HG03095 (cell line): ENCODE measurements around the gene TSPAN7.
A peak's percentile ranks its signal among the peaks of the same experiment; 100 is the strongest.

Source experiments
- ATAC-seq: cut with Tn5 transposase; IDR thresholded peaks from one replicate; pipeline ENCODE4 v1.9.1; 2021; ENCODE audit warnings: moderate library complexity; ENCODE audit not compliant: unreplicated experiment

The TSPAN7 gene

DNA sequence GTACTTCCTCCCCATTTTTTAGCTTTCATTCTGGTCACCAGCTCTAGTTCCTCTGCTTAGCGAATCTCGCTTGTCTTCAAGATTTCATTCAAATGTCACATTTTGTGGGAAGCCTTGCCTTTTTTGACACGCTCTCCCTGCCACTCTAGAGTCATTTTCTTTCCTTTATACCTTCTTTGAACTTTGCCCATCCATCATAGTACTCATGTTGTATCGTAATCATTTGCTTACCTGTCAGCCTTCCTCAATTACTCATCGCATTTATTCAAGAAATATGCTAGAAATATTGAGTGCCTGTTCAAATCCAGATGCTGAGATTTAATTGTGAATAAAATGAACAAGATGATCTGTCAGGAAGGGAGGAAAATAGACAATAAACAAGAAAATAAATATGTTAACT is 21.8 kb downstream of the TSPAN7 start:
- no peak for ATAC-seq

DNA sequence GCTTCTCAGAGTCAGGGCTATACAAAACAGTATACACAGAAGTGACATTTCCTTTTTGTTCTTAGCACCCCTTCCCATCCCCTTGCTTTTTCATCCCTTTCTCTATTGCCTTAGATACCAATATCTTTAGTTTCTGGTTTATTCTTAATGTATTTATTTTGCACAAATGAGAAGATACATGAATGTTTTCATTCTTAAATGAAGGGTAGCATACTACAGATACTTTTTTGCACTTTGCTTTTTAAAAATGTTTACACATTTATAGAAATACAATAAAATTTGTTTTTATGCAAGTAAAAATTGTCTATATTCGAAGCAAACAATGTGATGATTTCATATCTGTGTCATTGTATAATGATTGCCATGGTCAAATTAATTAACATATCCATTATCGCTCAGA is 33.1 kb downstream of the TSPAN7 start:
- ATAC-seq = no peak

DNA sequence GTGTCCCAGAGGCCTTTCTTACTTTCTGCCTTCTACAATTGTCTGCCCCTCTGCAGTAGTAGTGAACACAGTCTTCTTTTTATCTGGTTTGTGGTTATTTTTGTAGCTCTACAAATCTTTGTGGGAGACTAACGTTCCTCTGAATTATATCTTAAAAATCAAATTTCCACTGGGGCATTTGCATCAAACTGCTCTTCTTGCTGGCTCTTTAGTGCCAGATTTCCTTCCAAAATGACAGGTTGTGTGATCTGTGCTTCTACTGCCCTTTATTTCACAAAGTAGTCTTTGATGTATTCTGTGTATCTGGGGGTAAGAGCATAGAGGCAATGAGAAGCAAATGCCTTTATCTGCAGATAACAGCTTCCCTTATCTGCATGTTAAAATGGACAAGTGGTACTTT is 34.5 kb downstream of the TSPAN7 start:
- no peak for ATAC-seq

DNA sequence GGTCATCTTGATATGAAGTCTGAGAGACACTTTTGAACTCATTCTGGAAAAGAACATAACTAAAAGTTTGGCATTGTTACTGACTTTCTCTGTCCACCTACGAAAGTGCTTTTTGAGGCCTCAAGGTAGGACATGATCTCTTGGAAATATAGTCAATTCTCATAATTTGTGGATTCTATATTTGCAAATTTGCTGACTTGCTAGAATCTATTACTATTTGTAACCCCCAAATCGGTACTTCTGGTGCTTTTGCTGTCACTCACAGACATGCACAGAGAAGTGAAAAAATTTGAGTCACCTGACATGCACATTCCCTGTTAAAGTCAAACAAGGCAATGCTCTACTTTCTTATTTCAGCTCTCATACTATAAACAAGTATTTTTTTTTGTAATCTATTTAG is 35.6 kb downstream of the TSPAN7 start:
- ATAC-seq = no peak

DNA sequence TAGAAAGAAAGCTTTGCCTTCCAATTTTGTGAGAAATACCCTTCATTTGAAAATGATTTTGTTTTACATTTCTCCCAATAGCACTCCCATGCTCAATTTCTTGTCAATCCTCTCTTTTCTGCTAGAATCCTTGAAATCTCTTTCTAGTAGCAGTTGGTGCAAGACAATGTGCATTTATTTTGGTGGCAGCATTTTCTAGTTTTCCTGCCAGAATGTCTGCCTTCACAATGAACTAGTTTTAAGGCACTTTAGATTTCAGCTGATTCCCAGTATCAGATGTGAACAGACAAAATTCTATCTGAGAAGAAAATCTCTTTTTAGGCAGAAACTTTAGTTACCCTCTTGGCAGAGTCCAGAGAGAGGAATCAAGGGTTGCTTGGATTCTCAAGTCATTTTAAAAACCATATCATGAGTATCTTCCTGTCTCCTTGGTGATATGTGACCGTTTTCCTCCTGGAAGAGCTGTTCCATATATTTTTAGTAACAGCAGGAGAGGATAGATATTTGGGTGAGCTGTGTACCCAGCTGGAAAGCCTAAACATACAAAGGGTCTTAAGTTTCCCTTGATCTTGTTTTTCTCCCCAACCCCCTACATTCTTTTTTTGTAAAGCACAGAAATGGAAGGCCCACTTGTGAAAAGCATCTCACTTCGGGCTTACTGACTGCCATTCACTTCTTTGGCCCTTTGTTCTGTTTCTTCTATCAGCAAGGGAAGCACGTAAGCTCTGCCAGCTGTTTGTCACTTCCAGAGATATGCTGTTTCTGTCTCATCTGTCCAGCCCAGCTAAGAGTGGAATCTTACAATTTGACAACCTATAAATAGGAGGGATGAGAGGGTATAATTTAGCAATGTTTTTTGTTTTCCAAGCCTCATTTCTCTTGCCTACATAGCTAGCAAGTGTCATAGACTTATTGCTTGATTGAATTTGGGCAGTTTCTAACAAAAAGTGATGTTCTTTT is 38.7 kb downstream of the TSPAN7 start:
- no peak for ATAC-seq

DNA sequence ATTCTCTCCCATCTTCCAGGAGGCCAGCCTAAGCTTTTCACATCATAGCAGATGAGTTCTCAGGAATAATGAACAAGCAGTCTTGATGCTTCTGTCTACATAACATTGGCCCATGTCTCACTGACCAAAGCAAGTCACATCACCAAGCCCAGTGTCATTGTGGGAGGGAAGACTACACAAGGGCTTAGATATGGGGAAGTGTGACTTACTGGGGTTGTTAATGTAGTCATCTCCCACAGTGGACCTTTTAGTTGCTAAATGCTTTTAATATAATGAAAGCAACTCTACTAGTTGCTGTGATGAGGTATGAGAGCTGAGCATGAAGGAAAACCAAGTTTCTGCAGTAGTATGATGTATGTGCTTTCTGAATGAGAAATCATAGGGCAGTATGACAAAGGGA is 40.5 kb downstream of the TSPAN7 start:
- ATAC-seq = no peak

DNA sequence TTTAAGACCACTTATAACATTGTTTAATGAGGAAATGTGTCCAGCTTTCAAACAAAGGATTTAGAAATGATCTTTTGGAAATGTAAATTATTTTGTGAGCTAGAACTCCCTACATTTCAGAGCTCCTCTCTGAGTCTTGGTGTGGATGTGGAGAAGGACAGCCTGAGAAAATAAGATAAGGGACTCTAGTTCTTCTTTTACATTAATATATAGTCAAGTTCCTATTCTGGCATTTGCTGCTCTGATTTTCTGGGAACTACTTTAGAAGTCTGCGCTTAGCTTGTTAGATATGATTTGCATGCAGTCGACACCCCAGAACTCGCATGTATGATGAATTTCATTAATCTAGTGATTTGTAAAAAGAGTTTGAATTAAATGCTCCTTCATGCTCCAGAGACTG is 45.5 kb downstream of the TSPAN7 start:
- no peak for ATAC-seq

DNA sequence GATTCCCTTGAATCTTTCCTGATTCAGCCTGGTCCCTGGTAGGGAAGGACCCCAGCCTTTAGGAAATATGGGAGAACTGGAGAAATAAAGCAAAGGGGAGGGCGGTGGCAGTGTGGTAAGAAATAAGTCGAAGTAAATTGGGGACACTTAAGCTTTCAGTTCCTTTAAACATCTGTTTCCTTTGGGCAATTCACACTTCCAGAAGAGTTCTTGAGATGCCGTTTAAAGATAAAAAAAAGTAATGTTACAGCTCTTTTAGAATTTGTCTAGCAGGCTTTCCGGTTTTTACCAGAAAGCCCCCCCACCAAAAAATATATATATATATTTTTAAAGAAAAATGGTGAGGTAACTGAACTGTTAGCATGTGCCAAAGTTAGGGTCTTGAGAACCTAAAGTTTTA is 46.6 kb downstream of the TSPAN7 start:
- ATAC-seq = no peak

DNA sequence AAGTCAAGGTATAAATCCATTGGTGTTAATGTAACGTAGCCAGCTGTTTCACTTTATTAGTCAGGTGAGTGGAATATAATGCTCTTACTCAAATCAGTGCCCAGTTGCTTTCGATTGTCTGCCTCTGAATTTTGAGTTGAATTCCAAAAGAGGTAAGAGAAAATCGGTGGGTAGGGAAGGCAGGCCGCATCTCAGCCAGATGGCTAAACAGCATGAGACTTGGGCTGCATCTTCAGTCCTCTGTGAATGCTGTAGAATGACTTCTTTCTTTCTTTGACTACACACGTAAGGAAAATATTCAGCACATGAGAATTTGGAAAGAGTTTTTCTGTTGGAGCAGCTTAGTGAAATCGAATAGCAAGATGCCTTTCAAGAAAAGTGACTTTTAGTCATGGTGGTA is 49.5 kb downstream of the TSPAN7 start:
- ATAC-seq = no peak

DNA sequence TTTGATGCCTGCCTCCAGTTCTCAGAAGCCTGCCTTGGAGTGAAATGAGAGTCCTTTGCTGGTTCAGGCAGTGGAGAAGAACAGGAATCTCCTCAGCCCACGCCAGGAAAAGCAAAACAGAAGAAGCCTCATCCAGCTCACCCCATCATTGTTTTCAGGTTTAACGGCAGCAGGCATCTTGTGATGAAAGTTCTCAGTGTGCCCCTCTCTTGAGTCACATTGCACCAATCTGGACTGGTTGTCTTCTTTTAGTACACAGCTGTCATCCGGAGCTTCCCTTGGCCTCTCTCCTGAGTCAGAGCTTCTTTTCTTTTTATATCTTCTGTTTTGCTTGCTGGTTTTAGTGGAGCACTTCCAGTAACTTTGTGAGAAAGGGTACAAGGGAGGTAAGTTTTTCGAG is 50.9 kb downstream of the TSPAN7 start:
- ATAC-seq = no peak

DNA sequence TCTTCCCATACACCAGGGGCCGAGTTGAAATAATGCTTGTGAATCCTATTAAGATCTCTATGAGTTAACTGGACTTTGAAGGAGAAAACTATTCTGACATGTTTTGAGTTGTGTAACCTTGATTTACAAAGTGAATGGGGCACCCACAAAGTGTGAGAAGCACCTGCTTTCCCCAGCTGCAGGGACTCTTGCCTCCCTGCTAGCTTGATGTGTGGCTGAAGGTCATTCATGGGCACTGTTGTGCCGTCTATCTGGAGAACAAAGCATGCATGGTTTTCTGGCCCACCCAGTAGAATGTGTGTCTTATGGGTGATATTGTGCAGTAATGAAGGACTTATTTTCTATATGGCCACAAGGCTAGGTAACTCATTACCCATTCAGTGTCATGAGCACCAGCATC is 53.1 kb downstream of the TSPAN7 start:
- ATAC-seq = no peak

DNA sequence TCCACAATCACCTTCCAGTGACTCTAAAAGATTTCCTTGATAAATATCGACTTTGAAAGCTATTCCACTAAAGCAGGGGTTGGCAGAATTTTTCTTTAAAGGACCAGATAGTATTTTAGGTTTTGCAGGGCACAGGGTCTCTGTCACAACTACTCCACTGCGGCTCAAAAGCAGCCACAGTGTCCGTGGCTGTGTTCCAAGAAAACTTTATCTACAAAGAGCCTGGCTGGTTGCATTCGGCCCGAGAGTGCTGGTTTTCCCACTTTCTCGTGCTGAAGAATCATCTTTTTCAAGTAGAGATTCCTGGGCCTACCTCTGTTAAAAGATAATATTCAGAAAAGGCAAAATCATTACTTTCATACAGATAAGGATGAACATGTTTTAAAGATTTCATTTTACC is 55.6 kb downstream of the TSPAN7 start:
- ATAC-seq = no peak

DNA sequence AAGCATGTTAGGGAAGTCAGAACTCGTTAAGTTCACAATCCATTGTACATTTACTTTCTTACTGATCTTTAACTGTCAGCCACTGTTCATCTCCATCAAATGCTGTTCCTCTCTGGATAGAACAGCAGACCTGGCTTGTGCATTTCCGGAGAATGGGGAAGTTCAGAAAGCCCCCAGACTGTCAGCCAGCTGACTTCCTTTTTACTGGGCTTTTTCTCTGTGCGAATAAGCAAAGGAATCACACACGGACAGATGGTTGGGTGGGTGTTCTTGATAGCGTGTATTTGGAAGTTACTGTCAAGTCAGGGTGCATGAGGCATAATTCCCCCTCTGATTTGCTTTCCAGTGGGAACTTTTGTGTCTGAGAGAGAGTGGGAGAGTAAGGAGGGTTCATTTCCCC is 56.8 kb downstream of the TSPAN7 start:
- ATAC-seq = no peak

DNA sequence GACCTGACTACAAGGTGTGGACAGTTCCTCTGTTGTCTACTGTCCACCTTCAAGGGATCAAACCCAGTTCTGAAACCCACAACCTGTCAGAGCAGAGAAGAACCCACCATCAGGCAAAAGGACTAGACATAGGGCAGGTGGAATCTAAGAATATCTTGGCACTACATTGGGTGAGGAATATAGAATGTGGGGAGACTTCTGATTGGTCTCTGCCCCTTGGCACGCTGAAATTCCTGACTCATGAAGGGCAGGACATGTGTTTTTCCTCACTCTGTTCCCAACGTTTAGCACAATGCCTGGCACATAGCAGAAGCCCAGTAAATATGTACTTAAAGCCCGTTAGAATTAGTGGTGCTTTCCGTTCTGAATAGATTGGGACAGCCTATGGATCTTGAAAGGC is 59.3 kb downstream of the TSPAN7 start:
- ATAC-seq = no peak

DNA sequence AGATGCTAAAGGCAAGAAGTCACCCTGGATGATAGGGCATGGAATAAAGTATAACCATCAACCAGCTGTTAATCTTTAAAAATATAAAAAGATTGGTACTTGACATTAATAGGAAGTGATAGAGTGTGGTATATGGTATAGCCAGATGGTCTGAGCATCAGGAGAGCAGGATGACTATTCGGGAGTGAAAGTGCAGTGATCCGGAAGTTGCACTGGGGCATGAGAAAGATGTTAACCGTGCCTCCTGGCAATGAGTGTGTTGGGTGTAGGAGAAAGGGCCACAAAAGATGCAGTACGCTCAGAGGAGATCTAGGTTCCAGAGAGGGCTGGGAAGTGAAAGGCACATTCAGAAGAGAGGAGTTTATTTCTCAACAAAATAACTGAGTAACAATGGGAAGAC is 65.0 kb downstream of the TSPAN7 start:
- ATAC-seq = no peak

DNA sequence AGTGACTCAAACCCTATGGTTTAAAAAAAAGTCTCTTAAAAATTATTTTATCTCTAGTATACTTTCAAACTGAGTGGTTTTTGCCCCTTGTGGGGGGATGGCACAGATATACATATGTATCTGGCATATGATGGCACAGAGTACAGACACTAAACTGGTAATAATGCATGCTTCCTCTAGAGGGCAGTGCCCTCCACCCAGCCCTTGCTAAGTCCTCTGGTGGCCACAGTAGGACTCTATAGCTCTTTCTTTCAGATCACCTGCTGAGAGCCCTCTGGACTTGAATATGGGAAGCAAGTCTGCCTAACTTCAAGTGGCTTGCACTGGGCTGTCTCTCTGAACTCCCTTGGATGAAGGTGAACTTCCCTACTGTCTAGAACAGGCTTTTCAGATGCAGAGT is 66.3 kb downstream of the TSPAN7 start:
- ATAC-seq = peak; percentile 76

DNA sequence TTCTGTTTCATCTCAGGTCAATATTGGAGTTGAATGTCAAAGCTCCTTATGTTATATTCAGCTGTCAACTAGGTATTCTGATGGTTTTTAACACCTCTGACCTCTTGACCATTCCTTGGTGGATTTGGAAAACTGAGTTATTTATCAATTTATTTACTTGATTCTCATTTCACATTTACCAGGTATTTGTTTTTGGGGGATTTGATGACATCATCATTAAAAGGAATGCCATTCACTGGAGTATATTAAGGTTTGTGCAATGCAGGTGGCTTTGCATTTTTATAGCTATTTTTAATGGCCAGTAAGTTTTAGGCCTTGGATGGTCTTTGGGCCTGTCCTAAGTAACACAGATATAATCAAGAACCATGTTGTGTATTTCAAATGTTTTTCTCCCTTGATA is 67.2 kb downstream of the TSPAN7 start:
- no peak for ATAC-seq

DNA sequence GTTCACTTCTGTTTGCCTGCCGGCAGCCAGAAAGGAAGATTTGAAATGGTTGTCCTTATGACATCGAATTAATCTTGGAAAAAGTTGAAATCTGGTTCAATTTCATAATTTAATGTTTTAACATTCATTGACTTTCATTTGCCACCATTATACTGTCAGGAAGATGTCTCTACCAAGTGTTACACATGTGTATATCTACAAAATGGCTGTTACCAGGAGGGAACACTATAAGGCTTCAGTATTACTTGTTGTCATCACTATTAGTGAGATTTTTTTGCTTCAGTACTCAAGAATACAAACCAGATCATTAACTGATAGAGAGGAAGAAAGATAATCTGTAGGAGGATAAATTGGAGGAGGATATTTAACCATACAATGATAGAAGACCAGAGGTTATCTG is 71.2 kb downstream of the TSPAN7 start:
- ATAC-seq = no peak

DNA sequence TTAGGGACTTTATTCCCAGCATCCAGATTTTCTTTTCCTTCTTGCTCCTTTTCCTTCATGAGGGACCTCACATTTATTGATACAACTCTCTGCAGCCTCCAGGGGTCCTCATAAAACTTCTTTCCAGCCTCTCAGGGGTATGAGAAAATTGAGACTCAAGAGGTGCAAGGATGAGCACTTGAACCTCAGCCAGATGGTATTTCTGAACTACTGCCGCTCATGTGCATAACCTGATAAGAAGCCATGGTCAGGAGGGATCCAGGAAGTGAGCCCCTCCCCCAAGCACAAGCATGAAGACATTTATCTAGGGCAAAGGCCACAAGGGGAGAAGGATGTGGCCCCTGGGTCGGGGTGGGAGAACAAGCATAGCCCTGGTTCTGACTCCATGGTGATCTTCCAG is 73.3 kb downstream of the TSPAN7 start:
- ATAC-seq = no peak

DNA sequence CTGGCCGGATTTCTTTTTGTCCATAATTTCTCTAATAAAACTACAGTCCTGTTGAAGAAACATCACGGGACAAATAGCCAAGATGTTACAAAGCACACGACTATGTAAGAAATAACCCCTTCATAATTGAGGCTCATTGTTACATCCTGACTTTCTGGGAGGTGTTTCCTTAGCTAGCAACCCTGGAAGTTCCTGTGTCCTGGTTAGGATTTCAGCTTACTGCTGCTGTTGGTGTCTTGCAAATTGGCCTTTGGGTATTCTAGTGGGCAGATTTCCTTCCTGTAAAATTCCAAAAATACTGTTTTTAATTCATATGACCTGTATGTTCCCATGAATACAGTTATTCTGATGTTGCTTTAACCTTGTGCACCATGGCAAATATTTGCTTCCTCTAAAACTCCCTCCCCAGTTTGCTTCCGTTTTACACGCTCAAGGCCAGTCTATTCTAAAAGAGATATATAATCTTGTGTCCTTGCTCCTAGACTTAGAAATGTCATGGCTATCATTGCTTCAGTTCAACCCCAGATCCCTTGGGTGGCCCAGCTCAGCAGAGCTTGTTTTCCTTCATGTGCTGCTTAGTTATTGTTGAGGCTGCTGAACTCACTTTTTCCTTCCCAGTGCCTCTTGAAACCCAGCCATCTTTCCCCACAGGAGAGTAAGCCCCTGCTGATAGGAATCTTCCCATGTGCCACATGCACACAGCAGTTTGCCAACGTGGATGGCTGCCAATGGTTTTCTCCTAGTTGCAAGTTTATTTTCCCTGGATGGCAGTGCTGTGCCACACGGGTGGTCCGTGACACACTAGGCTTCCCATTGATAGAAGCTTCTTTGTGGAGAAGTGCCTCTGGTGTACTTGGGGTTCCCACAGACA is 75.8 kb downstream of the TSPAN7 start:
- no peak for ATAC-seq

DNA sequence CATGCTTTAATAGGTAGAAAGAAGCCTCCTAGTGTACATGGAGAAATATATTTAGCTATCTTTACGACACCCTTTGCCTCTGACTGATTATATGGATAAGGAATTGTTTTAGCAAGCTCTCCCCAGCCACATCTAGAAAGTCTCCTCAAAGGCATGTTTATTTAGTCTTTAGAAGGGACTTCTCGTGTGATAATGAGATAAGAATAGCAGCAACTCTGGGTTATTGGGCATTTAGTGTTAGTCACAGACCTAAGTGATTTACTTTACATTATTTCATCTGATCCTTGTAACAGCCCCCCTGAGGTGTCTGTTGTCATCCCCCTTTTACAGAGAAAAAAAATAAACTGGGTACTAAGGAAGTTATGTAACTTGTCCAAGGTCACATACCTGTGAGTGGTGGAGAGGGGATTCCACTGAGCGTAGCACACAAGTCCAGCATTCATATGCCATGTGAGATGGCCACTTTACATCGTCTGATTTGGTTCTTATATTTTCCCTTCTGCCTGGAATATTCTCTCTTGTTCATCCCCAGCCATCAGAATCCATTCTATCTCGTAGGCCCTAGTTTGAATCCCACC is 77.7 kb downstream of the TSPAN7 start:
- ATAC-seq = no peak

DNA sequence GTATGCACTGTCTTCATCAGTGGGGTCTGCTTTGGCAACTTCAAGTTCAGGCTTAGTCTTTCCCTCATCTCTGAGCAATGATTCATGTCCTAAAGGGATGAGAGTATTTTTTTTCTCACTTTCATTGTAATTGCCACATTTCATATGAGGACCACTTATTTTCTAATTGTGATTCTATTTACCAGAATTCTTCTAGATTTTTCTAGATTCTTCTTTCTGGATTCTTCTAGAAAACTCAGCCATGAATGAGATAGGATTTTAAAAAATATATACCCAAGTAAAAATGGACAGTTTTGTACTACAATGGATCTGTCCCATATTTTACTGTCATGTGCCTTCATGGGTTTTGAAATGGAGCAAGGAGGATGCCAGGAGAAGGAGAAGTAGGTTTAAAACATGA is 78.4 kb downstream of the TSPAN7 start:
- no peak for ATAC-seq
